SJCRH30 (cell line): ENCODE results near the gene CAPN7. TPM values are rescaled to one million over a fixed set of nuclear protein-coding genes. Genes with fewer than 3 reads are reported as not detected.

Experiments
- DNase-seq, 2 experiments: peaks; one replicate each; pipeline ENCODE4 v3.0.0-alpha.2; 2015 to 2020
- H3K27ac ChIP-seq: fragments of 250-450 bp; sonication (Bioruptor Pico); 2 replicates; pipeline ENCODE4 v1.5.1; 2020; ENCODE audit warnings: mild to moderate bottlenecking, moderate library complexity
- H3K27me3 ChIP-seq: fragments of 250-450 bp; sonication (Bioruptor Pico); 2 replicates; pipeline ENCODE4 v1.5.1; 2020; ENCODE audit warnings: mild to moderate bottlenecking, moderate library complexity
- H3K36me3 ChIP-seq: fragments of 250-450 bp; sonication (Bioruptor Pico); 2 replicates; pipeline ENCODE4 v1.5.1; 2020; ENCODE audit warnings: mild to moderate bottlenecking, moderate library complexity
- H3K4me1 ChIP-seq: fragments of 250-450 bp; sonication (Bioruptor Pico); 2 replicates; pipeline ENCODE4 v1.5.1; 2020; ENCODE audit warnings: mild to moderate bottlenecking, moderate library complexity
- H3K4me3 ChIP-seq: fragments of 250-450 bp; sonication (Bioruptor Pico); 2 replicates; pipeline ENCODE4 v1.5.1; 2020; ENCODE audit warnings: mild to moderate bottlenecking, moderate library complexity
- H3K9me3 ChIP-seq: fragments of 250-450 bp; sonication (Bioruptor Pico); replicated peaks from 2 replicates; pipeline ENCODE4 v1.5.1; 2020; ENCODE audit warnings: mild to moderate bottlenecking, moderate library complexity
- total RNA-seq: library from RNA; depleted of rRNA; stranded (reverse); fragments of >200 nt; shearing (Covaris generic); gene quantifications from 2 replicates; pipeline ENCODE4 v1.2.3, GENCODE V29; 2014; rRNA removed

The CAPN7 gene
- total RNA-seq, 1 experiment from 2014 or later: 33.8 TPM

GRCh38 chr3:15300323-15301078 is 94.5 kb downstream of the CAPN7 start:
- Histone ChIP-seq H3K4me1 (no peaks in the 10 kb centered on the region), H3K36me3 (no peaks in the 10 kb centered on the region), H3K27ac (no peak overlapping the region), H3K4me3 (no peak overlapping the region), H3K9me3 (no peaks in the 10 kb centered on the region), H3K27me3 (no peaks in the 10 kb centered on the region)
- DNase-seq: peak in 1 of 2 experiments; percentile 19

GRCh38 chr3:15301761-15302160 is 95.7 kb downstream of the CAPN7 start:
- Histone ChIP-seq H3K27ac (no peak overlapping the region), H3K4me1 (no peaks in the 10 kb centered on the region), H3K9me3 (no peaks in the 10 kb centered on the region), H3K4me3 (no peak overlapping the region), H3K27me3 (no peaks in the 10 kb centered on the region), H3K36me3 (no peaks in the 10 kb centered on the region)
- no peak for DNase-seq

Other genes with a start within 250 kb of the CAPN7 start
- 28.0 and 33.4 TPM in 2 replicates for gene MRPS25, start 140.9 kb upstream of the CAPN7 start, total RNA-seq
- gene RBSN, start 107.1 kb upstream of the CAPN7 start, total RNA-seq: 14.6 and 17.6 TPM in 2 replicates
- gene SH3BP5, start 126.3 kb downstream of the CAPN7 start, total RNA-seq: 8.1 and 8.5 TPM in 2 replicates
- gene METTL6, start 221.3 kb downstream of the CAPN7 start, total RNA-seq: 23.8 TPM in 2 replicates
- gene EAF1, start 221.4 kb downstream of the CAPN7 start, total RNA-seq: 13.4 and 13.6 TPM in 2 replicates